WTC11 (cell line): ENCODE results near the gene CDS1. TPM values are rescaled to one million over a fixed set of nuclear protein-coding genes. Genes with fewer than 3 reads are reported as not detected.
A peak's percentile ranks its signal among the peaks of the same experiment; 100 is the strongest.

Experiments used
- ATAC-seq: fragments of 200-7000 bp; cut with Tn5 transposase; 2 replicates; pipeline ENCODE4 v1.10.0; 2021; ENCODE audit warnings: mild to moderate bottlenecking, moderate library complexity
- CTCF ChIA-PET: fragments of 300-600 bp; sonication (Branson Sonifier 250); formaldehyde crosslinking; loops from one replicate; lab custom pipeline; 2021; ENCODE audit warnings: antibody characterized with exemption; lab: Charles Lee
- POLR2A ChIA-PET: fragments of 350-600 bp; sonication (Branson Sonifier 250); formaldehyde crosslinking; loops from one replicate; lab custom pipeline; 2021; ENCODE audit warnings: antibody characterized with exemption; lab: Charles Lee
- DNase-seq: peaks from one replicate; pipeline ENCODE4 v3.0.0; 2021; ENCODE audit warnings: low spot score
- H3K27ac Mint-ChIP-seq: 2 replicates; pipeline ENCODE4 v1.8.0; 2021; ENCODE audit warnings: mixed read lengths
- H3K27me3 Mint-ChIP-seq: 2 replicates; pipeline ENCODE4 v1.8.0; 2021; ENCODE audit warnings: low read depth, mild to moderate bottlenecking, moderate library complexity, mixed read lengths
- H3K36me3 Mint-ChIP-seq: 2 replicates; pipeline ENCODE4 v1.8.0; 2021; ENCODE audit warnings: mixed read lengths
- H3K4me1 Mint-ChIP-seq: 2 replicates; pipeline ENCODE4 v1.8.0; 2022; ENCODE audit warnings: mixed read lengths
- H3K4me3 Mint-ChIP-seq: 2 replicates; pipeline ENCODE4 v1.8.0; 2021; ENCODE audit warnings: mild to moderate bottlenecking, moderate library complexity, mixed read lengths
- H3K9me3 Mint-ChIP-seq: 2 replicates; pipeline ENCODE4 v1.8.0; 2021; ENCODE audit warnings: mixed read lengths
- GTF2I ChIP-seq: fragments of 250-450 bp; sonication (Bioruptor Pico); conservative IDR thresholded peaks from 2 replicates; pipeline ENCODE4 v1.4.0; 2021; ENCODE audit warnings: mild to moderate bottlenecking
- IRF2 ChIP-seq: sonication (generic); formaldehyde crosslinking; IDR thresholded peaks from 2 replicates; pipeline ENCODE4 v1.8.0; 2022; ENCODE audit warnings: low read depth, missing genetic modification reagents, borderline replicate concordance
- JUN ChIP-seq: sonication (generic); formaldehyde crosslinking; IDR thresholded peaks from 2 replicates; pipeline ENCODE4 v1.8.0; 2023; ENCODE audit warnings: mild to moderate bottlenecking, missing genetic modification reagents
- MLX ChIP-seq: sonication (generic); formaldehyde crosslinking; IDR thresholded peaks from 2 replicates; pipeline ENCODE4 v1.8.1; 2023; ENCODE audit warnings: mild to moderate bottlenecking, missing genetic modification reagents, moderate library complexity
- NR1H2 ChIP-seq: sonication (generic); formaldehyde crosslinking; IDR thresholded peaks from 2 replicates; pipeline ENCODE4 v1.9.0; 2021; ENCODE audit warnings: mild to moderate bottlenecking, moderate library complexity, missing genetic modification reagents
- OVOL2 ChIP-seq: fragments of 250-450 bp; sonication (Bioruptor Pico); IDR thresholded peaks from 2 replicates; pipeline ENCODE4 v1.9.0; 2021; ENCODE audit warnings: mild to moderate bottlenecking, borderline replicate concordance
- PRDM15 ChIP-seq: sonication (generic); formaldehyde crosslinking; IDR thresholded peaks from 2 replicates; pipeline ENCODE4 v1.8.0; 2022; ENCODE audit warnings: missing genetic modification reagents
- PRRX2 ChIP-seq: fragments of 250-450 bp; sonication (Bioruptor Pico); IDR thresholded peaks from 2 replicates; pipeline ENCODE4 v1.8.0; 2021; ENCODE audit warnings: mild to moderate bottlenecking
- SMAD3 ChIP-seq: sonication (generic); formaldehyde crosslinking; IDR thresholded peaks from 2 replicates; pipeline ENCODE4 v1.8.0; 2022; ENCODE audit warnings: missing genetic modification reagents, mild to moderate bottlenecking, borderline replicate concordance
- SMAD4 ChIP-seq: sonication (generic); formaldehyde crosslinking; IDR thresholded peaks from 2 replicates; pipeline ENCODE4 v1.8.0; 2022; ENCODE audit warnings: mild to moderate bottlenecking, missing genetic modification reagents
- TEAD1 ChIP-seq: sonication (generic); formaldehyde crosslinking; IDR thresholded peaks from 2 replicates; pipeline ENCODE4 v1.8.0; 2022; ENCODE audit warnings: mild to moderate bottlenecking, missing genetic modification reagents
- TEAD4 ChIP-seq: sonication (generic); formaldehyde crosslinking; IDR thresholded peaks from 2 replicates; pipeline ENCODE4 v1.8.0; 2022; ENCODE audit warnings: mild to moderate bottlenecking, missing genetic modification reagents
- ZNF121 ChIP-seq: sonication (generic); formaldehyde crosslinking; IDR thresholded peaks from 2 replicates; pipeline ENCODE4 v1.8.0; 2023; ENCODE audit warnings: missing genetic modification reagents
- ZNF219 ChIP-seq: sonication (generic); formaldehyde crosslinking; IDR thresholded peaks from 2 replicates; pipeline ENCODE4 v1.8.0; 2023; ENCODE audit warnings: missing genetic modification reagents, mild to moderate bottlenecking, borderline replicate concordance
- ZNF263 ChIP-seq: sonication (generic); formaldehyde crosslinking; IDR thresholded peaks from 2 replicates; pipeline ENCODE4 v1.8.1; 2022; ENCODE audit warnings: low read depth, mild to moderate bottlenecking, moderate library complexity, missing genetic modification reagents
- ZNF423 ChIP-seq: fragments of 250-450 bp; sonication (Bioruptor Pico); IDR thresholded peaks from 2 replicates; pipeline ENCODE4 v2.1.2; 2022; ENCODE audit warnings: mild to moderate bottlenecking, moderate library complexity
- ZNF425 ChIP-seq: fragments of 250-450 bp; sonication (Bioruptor Pico); conservative IDR thresholded peaks from 2 replicates; pipeline ENCODE4 v1.9.0; 2021; ENCODE audit warnings: mild to moderate bottlenecking
- ZNF532 ChIP-seq: fragments of 250-450 bp; sonication (Bioruptor Pico); IDR thresholded peaks from 2 replicates; pipeline ENCODE4 v1.9.0; 2021; ENCODE audit warnings: mild to moderate bottlenecking, borderline replicate concordance
- total RNA-seq: library from RNA; stranded (reverse); gene quantifications from 3 replicates; pipeline ENCODE4 v1.2.3, GENCODE V29; 2021

Gene CDS1
- total RNA-seq, 1 experiment from 2014 or later: 18.3 TPM

- Mint-ChIP-seq H3K27ac (0 out of 2 replicates have a peak overlapping the region, but pooled peaks have one; percentile 6), H3K4me3 (no peak overlapping the region), H3K36me3 (peaks cover 15% of the 10 kb centered on the region), H3K27me3 (no peaks in the 10 kb centered on the region), H3K9me3 (no peaks in the 10 kb centered on the region), H3K4me1 (no peaks in the 10 kb centered on the region)
- CTCF ChIA-PET: no interaction called here
- no peak for ATAC-seq
- POLR2A ChIA-PET: no interaction called here
- TF ChIP-seq ZNF425 (CRISPR knock-in tag) (no peak), SMAD3 (CRISPR knock-in tag) (no peak), ZNF423 (CRISPR knock-in tag) (no peak), TEAD1 (CRISPR knock-in tag) (no peak), PRDM15 (no peak), ZNF532 (no peak)
- no peak for DNase-seq
These were observed 48.6 kb downstream of the CDS1 start for GRCh38 chr4:84631573-84631972.

GRCh38 chr4:84632092-84632491 lies 49.2 kb downstream of the CDS1 start:
- CTCF ChIA-PET: no interaction called here
- H3K9me3 Mint-ChIP-seq: no peaks in the 10 kb centered on the region
- POLR2A ChIA-PET: no interaction called here
- TF ChIP-seq ZNF219 (CRISPR knock-in tag) (no peak), ZNF121 (no peak), OVOL2 (CRISPR knock-in tag) (no peak), SMAD4 (CRISPR knock-in tag) (no peak), MLX (CRISPR knock-in tag) (no peak), JUN (CRISPR knock-in tag) (no peak), IRF2 (CRISPR knock-in tag) (no peak), TEAD4 (no peak), ZNF263 (CRISPR knock-in tag) (no peak), GTF2I (CRISPR knock-in tag) (no peak), PRRX2 (CRISPR knock-in tag) (no peak), NR1H2 (CRISPR knock-in tag) (no peak)
- no peak overlapping the region for H3K4me3 Mint-ChIP-seq
- no peak for DNase-seq
- peaks cover under 1% of the 10 kb centered on the region for H3K4me1 Mint-ChIP-seq
- H3K27ac Mint-ChIP-seq: no peak overlapping the region
- H3K36me3 Mint-ChIP-seq: peaks cover 15% of the 10 kb centered on the region
- no peaks in the 10 kb centered on the region for H3K27me3 Mint-ChIP-seq
- ATAC-seq: no peak
